ENCODE measurements around the gene GNG2. TPM values are rescaled to one million over a fixed set of nuclear protein-coding genes. Genes with fewer than 3 reads are reported as not detected.

GNG2 gene
- total RNA-seq, 4 donors from 2014 or later: 3.9 to 10.7 (median 7.3) TPM

DNA sequence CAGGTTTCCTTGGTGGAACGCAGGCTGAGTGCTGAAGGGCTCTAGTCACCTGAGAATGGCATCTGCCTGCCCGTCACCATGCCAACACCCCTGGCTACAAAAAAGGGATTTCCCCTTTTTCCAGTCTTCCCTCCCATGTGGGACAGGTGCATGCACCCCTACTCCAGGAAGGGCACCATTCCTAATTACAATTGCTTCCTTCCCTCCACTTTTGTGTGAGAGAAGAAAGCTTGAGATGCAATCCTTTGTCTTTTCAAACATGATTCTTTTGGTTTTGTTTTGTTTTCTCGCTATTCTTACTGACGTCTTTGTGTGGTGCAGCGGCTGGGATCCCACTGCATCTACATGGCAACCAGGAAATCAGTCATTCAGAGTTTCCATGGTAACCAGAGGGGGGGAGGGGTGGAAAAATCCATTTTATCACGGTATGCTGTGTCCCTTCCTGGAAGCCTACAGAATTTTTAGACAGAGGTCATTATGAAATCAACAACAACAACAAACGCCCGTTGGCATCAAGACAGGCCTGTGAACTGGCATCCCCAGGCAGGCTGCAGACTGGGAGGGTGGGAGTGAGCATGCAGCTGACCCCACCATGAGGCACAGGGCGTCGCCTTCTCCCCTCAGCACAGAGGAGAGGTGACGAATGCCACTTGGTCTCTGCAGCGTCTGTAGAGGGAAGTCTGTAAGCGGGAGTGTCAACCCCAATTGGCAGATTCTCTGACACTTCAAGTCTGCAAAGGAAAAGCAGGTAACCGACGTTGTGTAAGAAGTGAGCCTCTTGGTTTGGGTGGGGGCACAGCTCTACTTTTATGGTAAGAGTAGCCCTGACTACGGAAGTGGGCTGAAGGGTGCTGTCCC is 13.6 kb upstream of the GNG2 start:
- no peaks in the 10 kb centered on the region for H3K27me3 ChIP-seq
- H3K9me3 ChIP-seq: no peaks in the 10 kb centered on the region
- no peak overlapping the region for H3K27ac ChIP-seq
- intact Hi-C loops (cut with DNase I): no loop called here
- H3K4me1 ChIP-seq: no peaks in the 10 kb centered on the region
- no peak for TF ChIP-seq CTCF (IDR thresholded peaks at IDR 0.05)
- TF ChIP-seq POLR2A (IDR thresholded peaks at IDR 0.05): no peak
- WGBS, 2 donors: 21 to 31% methylated on average over 16 of the region's 16 CpGs
- DNase-seq: peak; percentile 64 to 72
- no peaks in the 10 kb centered on the region for H3K36me3 ChIP-seq
- H3K4me3 ChIP-seq (replicated peaks in 1 of 3): no peak overlapping the region

DNA sequence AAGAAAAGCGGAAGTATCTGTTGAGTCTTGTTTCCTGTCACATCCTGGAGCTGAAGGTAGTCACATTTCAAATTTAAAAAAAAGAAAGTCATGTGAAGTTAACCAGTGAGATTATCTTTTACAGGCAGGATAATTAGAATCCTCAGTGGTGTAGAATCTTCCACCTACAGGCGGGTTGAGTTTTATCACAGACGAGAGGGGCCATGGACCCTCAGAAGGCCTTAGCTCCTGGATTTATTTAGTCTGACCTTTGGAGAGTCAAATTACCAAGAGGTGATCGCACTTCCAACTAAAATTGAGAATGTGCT is 13.0 kb upstream of the GNG2 start:
- no peak overlapping the region for H3K27ac ChIP-seq
- TF ChIP-seq CTCF (IDR thresholded peaks at IDR 0.05) (no peak), POLR2A (IDR thresholded peaks at IDR 0.05) (no peak)

GRCh38 chr14:51848120-51848519 is 12.3 kb upstream of the GNG2 start:
- no peak overlapping the region for H3K27ac ChIP-seq
- intact Hi-C loops (cut with DNase I): no loop called here

More for the DNA sequence above, 13.0 kb upstream of the GNG2 start:
- intact Hi-C loops (cut with DNase I): no loop called here
- WGBS, 2 donors: 82 to 91% methylated on average over 4 of the region's 4 CpGs
- H3K4me1 ChIP-seq: no peaks in the 10 kb centered on the region
- H3K4me3 ChIP-seq (replicated peaks in 1 of 3): no peak overlapping the region
- no peaks in the 10 kb centered on the region for H3K27me3 ChIP-seq
- H3K36me3 ChIP-seq: no peaks in the 10 kb centered on the region
- no peak for DNase-seq
- no peaks in the 10 kb centered on the region for H3K9me3 ChIP-seq

GRCh38 chr14:51849097-51849496 is 11.3 kb upstream of the GNG2 start:
- 85 to 93% methylated on average over 2 of the region's 2 CpGs for WGBS, 2 donors
- no peak overlapping the region for H3K4me3 ChIP-seq (replicated peaks in 1 of 3)
- no peak overlapping the region for H3K27ac ChIP-seq
- no peak for DNase-seq
- no peaks in the 10 kb centered on the region for H3K4me1 ChIP-seq
- H3K9me3 ChIP-seq: no peaks in the 10 kb centered on the region
- TF ChIP-seq POLR2A (IDR thresholded peaks at IDR 0.05) (no peak), CTCF (IDR thresholded peaks at IDR 0.05) (no peak)
- H3K27me3 ChIP-seq: no peaks in the 10 kb centered on the region
- intact Hi-C loops (cut with DNase I): no loop called here
- H3K36me3 ChIP-seq: no peaks in the 10 kb centered on the region

More at GRCh38 chr14:51848120-51848519, 12.3 kb upstream of the GNG2 start:
- no peaks in the 10 kb centered on the region for H3K4me1 ChIP-seq
- H3K9me3 ChIP-seq: no peaks in the 10 kb centered on the region
- DNase-seq: no peak
- WGBS, 2 donors: 88 to 89% methylated on average over 4 of the region's 4 CpGs
- no peak overlapping the region for H3K4me3 ChIP-seq (replicated peaks in 1 of 3)
- TF ChIP-seq CTCF (IDR thresholded peaks at IDR 0.05) (no peak), POLR2A (IDR thresholded peaks at IDR 0.05) (no peak)
- H3K36me3 ChIP-seq: no peaks in the 10 kb centered on the region
- no peaks in the 10 kb centered on the region for H3K27me3 ChIP-seq

- H3K36me3 ChIP-seq: no peaks in the 10 kb centered on the region
- intact Hi-C loops (cut with DNase I): no loop called here
- no peaks in the 10 kb centered on the region for H3K4me1 ChIP-seq
- no peak for DNase-seq
- 87 to 94% methylated on average over 1 of the region's 1 CpG for WGBS, 2 donors
- no peaks in the 10 kb centered on the region for H3K27me3 ChIP-seq
- no peak overlapping the region for H3K27ac ChIP-seq
- no peak overlapping the region for H3K4me3 ChIP-seq (replicated peaks in 1 of 3)
- TF ChIP-seq CTCF (IDR thresholded peaks at IDR 0.05) (no peak), POLR2A (IDR thresholded peaks at IDR 0.05) (no peak)
- no peaks in the 10 kb centered on the region for H3K9me3 ChIP-seq
These were observed 9.8 kb upstream of the GNG2 start for GRCh38 chr14:51850651-51851050.

Measured in thyroid gland (tissue), 4 donors.